H1 (cell line): ENCODE measurements around the gene AZGP1. TPM values are rescaled to one million over a fixed set of nuclear protein-coding genes. Genes with fewer than 3 reads are reported as not detected.

Experiments
- CTCF ChIA-PET: fragments of 300-600 bp; sonication (Branson Sonifier 250); formaldehyde crosslinking; loops from one replicate; lab custom pipeline; 2021; ENCODE audit not compliant: partially characterized antibody; lab: Charles Lee
- POLR2A ChIA-PET: fragments of 300-600 bp; sonication (Branson Sonifier 250); formaldehyde crosslinking; loops from one replicate; lab custom pipeline; 2021; ENCODE audit warnings: inconsistent platforms; ENCODE audit not compliant: partially characterized antibody; lab: Charles Lee
- DNase-seq, 2 experiments: peaks; one replicate each; pipeline versions ENCODE4 v3.0.0 to v3.0.0-alpha.2; 2010 to 2022; ENCODE audit warnings: low spot score in 2 of 2, low read depth in 1 of 2, mixed read lengths in 1 of 2
- FAIRE-seq: peaks from 2 replicates; lab custom pipeline; 2011; peaks lifted over from hg19 to GRCh38; lab: Jason Lieb, UNC
- H2AFZ ChIP-seq: 2 replicates; pipeline ENCODE4 v1.8.1; 2012; ENCODE audit warnings: low read length, inconsistent platforms
- H2AK5ac ChIP-seq: 2 replicates; pipeline ENCODE4 v1.6.1; 2013; ENCODE audit warnings: low read depth, low read length
- H2BK120ac ChIP-seq: replicated peaks from 2 replicates; pipeline ENCODE3; 2013; ENCODE audit warnings: low read depth, low read length, inconsistent platforms
- H2BK12ac ChIP-seq: 2 replicates; pipeline ENCODE4 v1.6.1; 2013; ENCODE audit warnings: low read depth, low read length
- H2BK15ac ChIP-seq: 2 replicates; pipeline ENCODE4 v1.6.1; 2013; ENCODE audit warnings: low read length
- H2BK20ac ChIP-seq: 2 replicates; pipeline ENCODE4 v1.6.1; 2013; ENCODE audit warnings: low read length
- H2BK5ac ChIP-seq: 2 replicates; pipeline ENCODE4 v1.6.1; 2013; ENCODE audit warnings: low read depth, low read length
- H3K14ac ChIP-seq: 2 replicates; pipeline ENCODE4 v1.6.1; 2013; ENCODE audit warnings: inconsistent platforms; ENCODE audit not compliant: insufficient read length
- H3K18ac ChIP-seq: 2 replicates; pipeline ENCODE4 v1.6.1; 2013; ENCODE audit warnings: low read length; ENCODE audit errors: extremely low read depth
- H3K23ac ChIP-seq: 2 replicates; pipeline ENCODE4 v1.6.1; 2013; ENCODE audit warnings: inconsistent platforms; ENCODE audit not compliant: insufficient read length
- H3K23me2 ChIP-seq: 2 replicates; pipeline ENCODE4 v1.6.1; 2013; ENCODE audit warnings: low read depth, low read length
- H3K27ac ChIP-seq: 2 replicates; pipeline ENCODE4 v1.6.1; 2011; ENCODE audit warnings: low read depth, low read length, inconsistent platforms
- H3K27me3 ChIP-seq, 4 experiments: replicated peaks in 1 of 4; 1 replicate in 1 of 4; 2 replicates in 3 of 4; pipeline versions ENCODE4 v1.6.1 to v1.8.1; 2011 to 2013; ENCODE audit warnings: low read length in 3 of 4, mild to moderate bottlenecking in 3 of 4, inconsistent platforms in 2 of 4, mixed read lengths in 2 of 4, moderate library complexity in 1 of 4; ENCODE audit not compliant: control insufficient read depth in 3 of 4, insufficient read depth in 3 of 4; ENCODE audit errors: extremely low read depth in 1 of 4
- H3K36me3 ChIP-seq, 4 experiments: 2 replicates each; pipeline versions ENCODE4 v1.6.1 to v1.8.1; 2011 to 2013; ENCODE audit warnings: mild to moderate bottlenecking in 4 of 4, low read length in 3 of 4, moderate library complexity in 2 of 4, control low read depth in 1 of 4, inconsistent platforms in 1 of 4; ENCODE audit not compliant: insufficient read depth in 4 of 4, control insufficient read depth in 2 of 4
- H3K4ac ChIP-seq: replicated peaks from 2 replicates; pipeline ENCODE3; 2013; ENCODE audit warnings: low read length, low read depth, mixed read lengths, inconsistent platforms; ENCODE audit not compliant: insufficient read length
- H3K4me1 ChIP-seq, 4 experiments: replicated peaks in 1 of 4; 1 replicate in 1 of 4; 2 replicates in 3 of 4; pipeline versions ENCODE4 v1.6.1 to v1.8.1; 2011 to 2013; ENCODE audit warnings: low read length in 3 of 4, inconsistent platforms in 2 of 4, mixed read lengths in 1 of 4; ENCODE audit not compliant: insufficient read depth in 4 of 4, control insufficient read depth in 3 of 4
- H3K4me2 ChIP-seq, 2 experiments: 2 replicates each; pipeline versions ENCODE4 v1.6.1 to v1.8.1; 2011 to 2013; ENCODE audit warnings: low read depth in 2 of 2, low read length in 2 of 2, control low read depth in 1 of 2, inconsistent platforms in 1 of 2, mild to moderate bottlenecking in 1 of 2; ENCODE audit not compliant: insufficient read depth in 1 of 2
- H3K4me3 ChIP-seq, 4 experiments: fragments of 200-600, 300-600 bp in 1 of 4; sonication (generic), shearing (Covaris generic), sonication (Bioruptor Twin) in 1 of 4; 2 replicates each; pipeline versions ENCODE4 v1.5.1 to v1.8.1; 2011 to 2016; ENCODE audit warnings: low read length in 4 of 4, low read depth in 3 of 4, control low read depth in 2 of 4, inconsistent platforms in 2 of 4, mild to moderate bottlenecking in 2 of 4, mixed read lengths in 1 of 4, moderate library complexity in 1 of 4; ENCODE audit not compliant: insufficient read depth in 2 of 4; ENCODE audit errors: extremely low read depth in 1 of 4
- H3K56ac ChIP-seq: replicated peaks from 2 replicates; pipeline ENCODE3; 2013; ENCODE audit warnings: low read depth, mild to moderate bottlenecking, mixed read lengths, low read length, inconsistent platforms; ENCODE audit not compliant: insufficient read length
- H3K79me1 ChIP-seq: 2 replicates; pipeline ENCODE4 v1.6.1; 2013; ENCODE audit warnings: low read depth, low read length, control low read depth
- H3K79me2 ChIP-seq, 2 experiments: 2 replicates each; pipeline versions ENCODE4 v1.6.1 to v1.8.1; 2012 to 2013; ENCODE audit warnings: low read length in 2 of 2, mild to moderate bottlenecking in 2 of 2, inconsistent platforms in 1 of 2; ENCODE audit not compliant: insufficient read depth in 2 of 2, control insufficient read depth in 1 of 2
- H3K9ac ChIP-seq, 4 experiments: replicated peaks in 1 of 4; 1 replicate in 1 of 4; 2 replicates in 3 of 4; pipeline versions ENCODE4 v1.6.1 to v1.8.1; 2011 to 2013; ENCODE audit warnings: low read depth in 3 of 4, low read length in 3 of 4, control low read depth in 2 of 4, mild to moderate bottlenecking in 2 of 4, moderate library complexity in 2 of 4, inconsistent platforms in 1 of 4; ENCODE audit errors: extremely low read depth in 1 of 4
- H3K9me3 ChIP-seq, 2 experiments: 2 replicates each; pipeline versions ENCODE4 v1.6.1 to v1.8.1; 2012 to 2013; ENCODE audit warnings: mild to moderate bottlenecking in 2 of 2, moderate library complexity in 2 of 2, control low read depth in 1 of 2, inconsistent platforms in 1 of 2, low read depth in 1 of 2, low read length in 1 of 2, mixed read lengths in 1 of 2; ENCODE audit not compliant: insufficient read depth in 2 of 2
- H4K20me1 ChIP-seq, 2 experiments: replicated peaks in 1 of 2; 2 replicates each; pipeline versions ENCODE3 to v1.8.1; 2011 to 2013; ENCODE audit warnings: inconsistent platforms in 2 of 2, low read length in 2 of 2, mild to moderate bottlenecking in 1 of 2; ENCODE audit not compliant: insufficient read depth in 2 of 2, control insufficient read depth in 1 of 2
- H4K5ac ChIP-seq: 2 replicates; pipeline ENCODE4 v1.6.1; 2013; ENCODE audit warnings: low read length, low read depth, mixed read lengths, inconsistent platforms; ENCODE audit not compliant: insufficient read length
- H4K8ac ChIP-seq: 2 replicates; pipeline ENCODE4 v1.8.0; 2013; ENCODE audit warnings: mild to moderate bottlenecking, moderate library complexity, low read length, inconsistent platforms; ENCODE audit not compliant: insufficient read depth; ENCODE audit errors: extremely low read depth
- H4K91ac ChIP-seq: replicated peaks from 2 replicates; pipeline ENCODE3; 2013; ENCODE audit warnings: low read length, mixed read lengths, inconsistent platforms; ENCODE audit not compliant: insufficient read length
- BACH1 ChIP-seq: IDR thresholded peaks from 2 replicates; pipeline ENCODE4 v1.6.1; 2012; ENCODE audit warnings: low read length, improper control_type of control experiment
- BRCA1 ChIP-seq: IDR thresholded peaks from 2 replicates; pipeline ENCODE4 v1.6.1; 2012; ENCODE audit warnings: low read depth, low read length, improper control_type of control experiment
- CBX8 ChIP-seq: fragments of 300-800, 300-1000 bp; sonication (generic); IDR thresholded peaks from 2 replicates; pipeline ENCODE4 v1.7.1; 2016; ENCODE audit warnings: low read depth, low read length, borderline replicate concordance
- CREB1 ChIP-seq: IDR thresholded peaks from 2 replicates; pipeline ENCODE4 v1.6.1; 2012; ENCODE audit warnings: inconsistent platforms
- CTBP2 ChIP-seq: IDR thresholded peaks from 2 replicates; pipeline ENCODE4 v1.7.0; 2011; ENCODE audit warnings: borderline replicate concordance, mild to moderate bottlenecking, moderate library complexity, mixed read lengths, low read length; ENCODE audit not compliant: insufficient read depth, insufficient read length
- FOSL1 ChIP-seq: IDR thresholded peaks from 2 replicates; pipeline ENCODE4 v1.6.1; 2011; ENCODE audit warnings: mild to moderate bottlenecking, low read depth, low read length, moderate library complexity; ENCODE audit not compliant: insufficient read depth
- HDAC6 ChIP-seq: IDR thresholded peaks from one replicate; pipeline ENCODE4 v1.7.1; 2012; ENCODE audit warnings: low read depth, mild to moderate bottlenecking, inconsistent platforms, low read length, moderate library complexity
- SP1 ChIP-seq: IDR thresholded peaks from 2 replicates; pipeline ENCODE4 v1.6.1; 2011; ENCODE audit warnings: low read depth, low read length
- SP2 ChIP-seq: IDR thresholded peaks from 2 replicates; pipeline ENCODE4 v1.6.1; 2012; ENCODE audit warnings: mild to moderate bottlenecking, low read length, inconsistent platforms
- SRF ChIP-seq: IDR thresholded peaks from 2 replicates; pipeline ENCODE4 v1.6.1; 2011; ENCODE audit warnings: mild to moderate bottlenecking, low read depth, low read length, moderate library complexity
- TAF7 ChIP-seq: optimal IDR thresholded peaks from 2 replicates; pipeline ENCODE3; 2011; ENCODE audit warnings: low read depth, mild to moderate bottlenecking, inconsistent platforms, low read length, moderate library complexity, borderline replicate concordance
- TCF12 ChIP-seq: IDR thresholded peaks from 2 replicates; pipeline ENCODE4 v1.6.1; 2011; ENCODE audit warnings: low read depth, mild to moderate bottlenecking, low read length
- WGBS, 2 experiments: shearing (Covaris generic) in 1 of 2; methylation state at CpG; one replicate each; pipeline versions ENCODE4 v1.1.6 to v1.1.7; 2013 to 2015; ENCODE audit warnings: low lambda C conversion rate in 2 of 2, mixed read lengths in 2 of 2, inconsistent platforms in 1 of 2, low coverage in 1 of 2, missing lambda C conversion rate in 1 of 2; ENCODE audit not compliant: insufficient replicate concordance in 2 of 2, insufficient coverage in 1 of 2, insufficient read length in 1 of 2; ENCODE audit errors: extremely low coverage in 1 of 2, missing lambda C conversion rate in 1 of 2; 5-methylcytosine and 5-hydroxymethylcytosine counted together
- polyA plus RNA-seq, 7 experiments: library from polyadenylated mRNA; depleted of rRNA in 3 of 7; stranded (reverse) in 5 of 7; unstranded in 2 of 7; fragments of >200 nt in 5 of 7; fragments of 200-250 nt in 2 of 7; gene quantifications; 1 replicate in 5 of 7; 2 replicates in 1 of 7; 4 replicates in 1 of 7; pipeline versions ENCODE4 v1.2.1 to v1.2.3, GENCODE V29; 2011 to 2013; ENCODE audit warnings: missing spikeins in 2 of 7, mixed read lengths in 2 of 7
- total RNA-seq: library from RNA; stranded (reverse); fragmentation: NEBNext Ultra II Directional; extraction: Animal tissue kit (Norgen Biotek cat#: 25700); gene quantifications from 2 replicates; pipeline ENCODE4 v1.2.1, GENCODE V29; 2021
- TF ChIP-seq, protein P1 (sequence below): IDR thresholded peaks from 2 replicates; pipeline ENCODE4 v1.6.1; 2012; ENCODE audit warnings: inconsistent platforms
- TF ChIP-seq, protein P2 (sequence below): IDR thresholded peaks from 2 replicates; pipeline ENCODE4 v1.6.1; 2011; ENCODE audit warnings: low read depth, mild to moderate bottlenecking, low read length; ENCODE audit not compliant: insufficient read depth

The AZGP1 gene
- total and polyA plus RNA-seq, 2 of the 8 experiments (the other 6 are each of a cell fraction or from before 2014, with no cell fraction given) = 0.52 to 0.68 TPM

DNA sequence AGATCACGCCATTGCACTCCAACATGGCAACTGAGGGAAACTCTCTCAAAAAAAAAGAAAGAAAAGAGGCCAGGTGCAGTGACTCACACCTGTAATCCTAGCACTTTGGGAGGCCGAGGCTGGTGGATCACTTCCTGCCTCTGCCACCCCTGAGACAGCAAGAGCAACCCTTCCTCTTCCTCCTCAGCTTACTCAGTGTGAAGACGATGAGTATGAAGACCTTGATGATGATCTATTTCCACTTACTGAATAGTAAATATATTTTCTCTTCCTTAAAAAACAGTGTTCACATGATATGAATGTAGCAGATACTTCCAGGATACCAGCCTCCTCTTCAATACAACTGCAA is 37.5 kb upstream of the AZGP1 start:
- Histone ChIP-seq H3K18ac (no peak overlapping the region), H3K4me3 (no peak overlapping the region), H3K4me1 (peaks cover 0 to 4% (median 1%) of the 10 kb centered on the region in 4 experiments; a peak in 3 of 7 replicates), H3K4me2 (no peak overlapping the region), H3K79me1 (peaks cover 10% of the 10 kb centered on the region), H2BK5ac (no peak overlapping the region), H3K79me2 (peaks cover 20 to 27% of the 10 kb centered on the region in 2 experiments), H3K27me3 (no peaks in the 10 kb centered on the region), H4K8ac (no peak overlapping the region), H2BK20ac (no peak overlapping the region), H3K9ac (no peak overlapping the region), H3K56ac (no peak overlapping the region), H3K9me3 (no peaks in the 10 kb centered on the region), H4K5ac (no peak overlapping the region), H4K91ac (no peak overlapping the region), H4K20me1 (peaks cover 2 to 6% of the 10 kb centered on the region in 2 experiments), H3K23me2 (peaks cover 9% of the 10 kb centered on the region), H3K4ac (no peak overlapping the region), H2AK5ac (no peak overlapping the region), H2BK12ac (no peak overlapping the region), H2BK120ac (no peak overlapping the region), H3K14ac (no peak overlapping the region), H3K36me3 (no peaks in the 10 kb centered on the region), H2BK15ac (no peak overlapping the region), H2AFZ (no peak overlapping the region), H3K27ac (no peak overlapping the region), H3K23ac (no peak overlapping the region)
- ChIA-PET POLR2A (interaction anchor here (1.0 to 7.4 kb wide), 5 partner anchors 8 to 69 kb away, joined by 3 to 47 read pairs (median 4); partner anchors contain the start of gene ZSCAN21), CTCF (interaction anchor here (1.5 to 9.7 kb wide), 2 partner anchors 19 to 34 kb away, joined by 3 to 99 read pairs; no protein-coding TSS in a partner anchor)
- DNase-seq = no peak
- FAIRE-seq = no peak
- WGBS, 2 experiments = 97% methylated on average over 3 of the region's 3 CpGs; no CpG with 5 or more reads in 1 of the 2 experiments
- TF ChIP-seq FOSL1 (no peak), TCF12 (no peak), CTBP2 (no peak), CREB1 (no peak), SP2 (no peak), HDAC6 (no peak), SRF (no peak), BRCA1 (no peak), CBX8 (no peak), TAF7 (no peak), SP1 (no peak), BACH1 (no peak)
- TF ChIP-seq, protein P1, sequence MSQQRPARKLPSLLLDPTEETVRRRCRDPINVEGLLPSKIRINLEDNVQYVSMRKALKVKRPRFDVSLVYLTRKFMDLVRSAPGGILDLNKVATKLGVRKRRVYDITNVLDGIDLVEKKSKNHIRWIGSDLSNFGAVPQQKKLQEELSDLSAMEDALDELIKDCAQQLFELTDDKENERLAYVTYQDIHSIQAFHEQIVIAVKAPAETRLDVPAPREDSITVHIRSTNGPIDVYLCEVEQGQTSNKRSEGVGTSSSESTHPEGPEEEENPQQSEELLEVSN = no peak
- TF ChIP-seq, protein P2, sequence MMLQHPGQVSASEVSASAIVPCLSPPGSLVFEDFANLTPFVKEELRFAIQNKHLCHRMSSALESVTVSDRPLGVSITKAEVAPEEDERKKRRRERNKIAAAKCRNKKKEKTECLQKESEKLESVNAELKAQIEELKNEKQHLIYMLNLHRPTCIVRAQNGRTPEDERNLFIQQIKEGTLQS = no peak
